ENCODE measurements around the gene P2RY11. TPM values are rescaled to one million over a fixed set of nuclear protein-coding genes. Genes with fewer than 3 reads are reported as not detected.

P2RY11 gene
- total and polyA plus RNA-seq, 4 donors: 0.68 to 5.3 (median 3.7) TPM

- Histone ChIP-seq H3K9me3 (ENCODE audit: control insufficient read depth in 4 of 4, low read length in 3 of 4) (no peaks in the 10 kb centered on the region), H3K27ac (ENCODE audit: low read depth in 1 of 2, low read length in 2 of 2) (no peak overlapping the region), H3K27me3 (ENCODE audit: control insufficient read depth in 4 of 4, insufficient read depth in 4 of 4, low read length in 3 of 4) (no peaks in the 10 kb centered on the region), H3K4me1 (ENCODE audit: control insufficient read depth in 4 of 4, insufficient read depth in 4 of 4, low read length in 3 of 4) (peaks cover 4 to 30% (median 17%) of the 10 kb centered on the region in 4 donors), H3K9ac (ENCODE audit: low read depth in 1 of 2, low read length in 2 of 2) (no peak overlapping the region), H3K4me3 (ENCODE audit: low read depth in 1 of 3, low read length in 3 of 3) (no peak overlapping the region), H3K36me3 (ENCODE audit: control insufficient read depth in 4 of 4, insufficient read depth in 3 of 4, low read depth in 1 of 4, low read length in 3 of 4) (peaks cover 0 to under 1% (median under 1%) of the 10 kb centered on the region in 4 donors)
- DNase-seq (ENCODE audit: low spot score): no peak
- TF ChIP-seq GABPA (IDR thresholded peaks at IDR 0.05 in 1 of 2, conservative IDR thresholded peaks at IDR 0.05 in 1 of 2) (no peak), FOXA1 (IDR thresholded peaks at IDR 0.05) (no peak), JUND (IDR thresholded peaks at IDR 0.05) (no peak), RXRA (IDR thresholded peaks at IDR 0.05) (no peak), HNF4G (IDR thresholded peaks at IDR 0.05) (no peak), YY1 (IDR thresholded peaks at IDR 0.05) (no peak), FOXA2 (IDR thresholded peaks at IDR 0.05) (no peak), RAD21 (IDR thresholded peaks at IDR 0.05) (no peak), NR2F2 (IDR thresholded peaks at IDR 0.05) (no peak), HNF4A (conservative IDR thresholded peaks at IDR 0.05) (no peak), ATF3 (IDR thresholded peaks at IDR 0.05) (no peak), SP1 (IDR thresholded peaks at IDR 0.05) (no peak)
- TF ChIP-seq, protein P1, sequence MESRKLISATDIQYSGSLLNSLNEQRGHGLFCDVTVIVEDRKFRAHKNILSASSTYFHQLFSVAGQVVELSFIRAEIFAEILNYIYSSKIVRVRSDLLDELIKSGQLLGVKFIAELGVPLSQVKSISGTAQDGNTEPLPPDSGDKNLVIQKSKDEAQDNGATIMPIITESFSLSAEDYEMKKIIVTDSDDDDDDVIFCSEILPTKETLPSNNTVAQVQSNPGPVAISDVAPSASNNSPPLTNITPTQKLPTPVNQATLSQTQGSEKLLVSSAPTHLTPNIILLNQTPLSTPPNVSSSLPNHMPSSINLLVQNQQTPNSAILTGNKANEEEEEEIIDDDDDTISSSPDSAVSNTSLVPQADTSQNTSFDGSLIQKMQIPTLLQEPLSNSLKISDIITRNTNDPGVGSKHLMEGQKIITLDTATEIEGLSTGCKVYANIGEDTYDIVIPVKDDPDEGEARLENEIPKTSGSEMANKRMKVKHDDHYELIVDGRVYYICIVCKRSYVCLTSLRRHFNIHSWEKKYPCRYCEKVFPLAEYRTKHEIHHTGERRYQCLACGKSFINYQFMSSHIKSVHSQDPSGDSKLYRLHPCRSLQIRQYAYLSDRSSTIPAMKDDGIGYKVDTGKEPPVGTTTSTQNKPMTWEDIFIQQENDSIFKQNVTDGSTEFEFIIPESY (IDR thresholded peaks at IDR 0.05): no peak
- TF ChIP-seq, protein P2, sequence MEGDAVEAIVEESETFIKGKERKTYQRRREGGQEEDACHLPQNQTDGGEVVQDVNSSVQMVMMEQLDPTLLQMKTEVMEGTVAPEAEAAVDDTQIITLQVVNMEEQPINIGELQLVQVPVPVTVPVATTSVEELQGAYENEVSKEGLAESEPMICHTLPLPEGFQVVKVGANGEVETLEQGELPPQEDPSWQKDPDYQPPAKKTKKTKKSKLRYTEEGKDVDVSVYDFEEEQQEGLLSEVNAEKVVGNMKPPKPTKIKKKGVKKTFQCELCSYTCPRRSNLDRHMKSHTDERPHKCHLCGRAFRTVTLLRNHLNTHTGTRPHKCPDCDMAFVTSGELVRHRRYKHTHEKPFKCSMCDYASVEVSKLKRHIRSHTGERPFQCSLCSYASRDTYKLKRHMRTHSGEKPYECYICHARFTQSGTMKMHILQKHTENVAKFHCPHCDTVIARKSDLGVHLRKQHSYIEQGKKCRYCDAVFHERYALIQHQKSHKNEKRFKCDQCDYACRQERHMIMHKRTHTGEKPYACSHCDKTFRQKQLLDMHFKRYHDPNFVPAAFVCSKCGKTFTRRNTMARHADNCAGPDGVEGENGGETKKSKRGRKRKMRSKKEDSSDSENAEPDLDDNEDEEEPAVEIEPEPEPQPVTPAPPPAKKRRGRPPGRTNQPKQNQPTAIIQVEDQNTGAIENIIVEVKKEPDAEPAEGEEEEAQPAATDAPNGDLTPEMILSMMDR (IDR thresholded peaks at IDR 0.05; ENCODE audit: low read depth, low read length, missing input control): no peak
- TF ChIP-seq, protein P3, sequence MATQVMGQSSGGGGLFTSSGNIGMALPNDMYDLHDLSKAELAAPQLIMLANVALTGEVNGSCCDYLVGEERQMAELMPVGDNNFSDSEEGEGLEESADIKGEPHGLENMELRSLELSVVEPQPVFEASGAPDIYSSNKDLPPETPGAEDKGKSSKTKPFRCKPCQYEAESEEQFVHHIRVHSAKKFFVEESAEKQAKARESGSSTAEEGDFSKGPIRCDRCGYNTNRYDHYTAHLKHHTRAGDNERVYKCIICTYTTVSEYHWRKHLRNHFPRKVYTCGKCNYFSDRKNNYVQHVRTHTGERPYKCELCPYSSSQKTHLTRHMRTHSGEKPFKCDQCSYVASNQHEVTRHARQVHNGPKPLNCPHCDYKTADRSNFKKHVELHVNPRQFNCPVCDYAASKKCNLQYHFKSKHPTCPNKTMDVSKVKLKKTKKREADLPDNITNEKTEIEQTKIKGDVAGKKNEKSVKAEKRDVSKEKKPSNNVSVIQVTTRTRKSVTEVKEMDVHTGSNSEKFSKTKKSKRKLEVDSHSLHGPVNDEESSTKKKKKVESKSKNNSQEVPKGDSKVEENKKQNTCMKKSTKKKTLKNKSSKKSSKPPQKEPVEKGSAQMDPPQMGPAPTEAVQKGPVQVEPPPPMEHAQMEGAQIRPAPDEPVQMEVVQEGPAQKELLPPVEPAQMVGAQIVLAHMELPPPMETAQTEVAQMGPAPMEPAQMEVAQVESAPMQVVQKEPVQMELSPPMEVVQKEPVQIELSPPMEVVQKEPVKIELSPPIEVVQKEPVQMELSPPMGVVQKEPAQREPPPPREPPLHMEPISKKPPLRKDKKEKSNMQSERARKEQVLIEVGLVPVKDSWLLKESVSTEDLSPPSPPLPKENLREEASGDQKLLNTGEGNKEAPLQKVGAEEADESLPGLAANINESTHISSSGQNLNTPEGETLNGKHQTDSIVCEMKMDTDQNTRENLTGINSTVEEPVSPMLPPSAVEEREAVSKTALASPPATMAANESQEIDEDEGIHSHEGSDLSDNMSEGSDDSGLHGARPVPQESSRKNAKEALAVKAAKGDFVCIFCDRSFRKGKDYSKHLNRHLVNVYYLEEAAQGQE (IDR thresholded peaks at IDR 0.05): no peak
- TF ChIP-seq, protein P4, sequence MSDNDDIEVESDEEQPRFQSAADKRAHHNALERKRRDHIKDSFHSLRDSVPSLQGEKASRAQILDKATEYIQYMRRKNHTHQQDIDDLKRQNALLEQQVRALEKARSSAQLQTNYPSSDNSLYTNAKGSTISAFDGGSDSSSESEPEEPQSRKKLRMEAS (IDR thresholded peaks at IDR 0.05): no peak
- 67% methylated on average over 9 of the region's 9 CpGs for WGBS
Measured at GRCh38 chr19:10083911-10084310, 27.6 kb upstream of the P2RY11 start.

DNA sequence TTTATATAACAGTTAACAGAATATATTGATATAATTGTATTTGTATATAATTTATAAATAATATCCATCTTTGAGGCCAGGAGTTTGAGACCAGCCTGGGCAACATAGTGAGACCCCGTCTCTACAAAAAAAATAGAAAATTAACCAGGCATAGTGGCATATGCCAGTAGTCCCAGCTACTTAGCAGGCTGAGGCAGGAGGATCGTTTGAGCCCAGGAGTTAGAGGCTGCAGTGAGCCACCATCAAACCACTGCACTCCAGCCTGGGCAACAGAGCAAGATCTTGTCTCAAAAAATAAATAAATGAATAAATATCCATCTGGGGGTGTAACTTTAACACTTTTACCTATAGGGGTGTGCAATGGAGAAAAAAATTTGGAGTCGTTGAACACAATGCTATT lies 26.7 kb upstream of the P2RY11 start:
- Histone ChIP-seq H3K9ac (ENCODE audit: low read depth in 1 of 2, low read length in 2 of 2) (no peak overlapping the region), H3K27ac (ENCODE audit: low read depth in 1 of 2, low read length in 2 of 2) (peak overlapping the region in 1 of 2 donors; percentile 95), H3K9me3 (ENCODE audit: control insufficient read depth in 4 of 4, low read length in 3 of 4) (no peaks in the 10 kb centered on the region), H3K36me3 (ENCODE audit: control insufficient read depth in 4 of 4, insufficient read depth in 3 of 4, low read depth in 1 of 4, low read length in 3 of 4) (peaks cover 0 to 9% (median 8%) of the 10 kb centered on the region in 4 donors), H3K27me3 (ENCODE audit: control insufficient read depth in 4 of 4, insufficient read depth in 4 of 4, low read length in 3 of 4) (no peaks in the 10 kb centered on the region), H3K4me1 (ENCODE audit: control insufficient read depth in 4 of 4, insufficient read depth in 4 of 4, low read length in 3 of 4) (peaks cover 0 to 32% (median 22%) of the 10 kb centered on the region in 4 donors), H3K4me3 (ENCODE audit: low read depth in 1 of 3, low read length in 3 of 3) (no peak overlapping the region)
- no peak for DNase-seq (ENCODE audit: low spot score)
- 76% methylated on average over 3 of the region's 3 CpGs for WGBS
- TF ChIP-seq ATF3 (IDR thresholded peaks at IDR 0.05) (no peak), FOXA2 (IDR thresholded peaks at IDR 0.05) (no peak), EGR1 (IDR thresholded peaks at IDR 0.05; ENCODE audit: low read depth in 2 of 2) (no peak), NR2F2 (IDR thresholded peaks at IDR 0.05) (no peak), YY1 (IDR thresholded peaks at IDR 0.05) (no peak), SP1 (IDR thresholded peaks at IDR 0.05) (no peak), TAF1 (conservative IDR thresholded peaks at IDR 0.05) (no peak), RXRA (IDR thresholded peaks at IDR 0.05) (no peak), JUND (IDR thresholded peaks at IDR 0.05) (no peak), HNF4A (conservative IDR thresholded peaks at IDR 0.05) (no peak), FOXA1 (IDR thresholded peaks at IDR 0.05) (no peak)
- TF ChIP-seq, protein P4 (IDR thresholded peaks at IDR 0.05): no peak
- TF ChIP-seq, protein P2 (IDR thresholded peaks at IDR 0.05; ENCODE audit: low read depth, low read length, missing input control): no peak
- TF ChIP-seq, protein P1 (IDR thresholded peaks at IDR 0.05): no peak

Measured in liver (tissue), 9 donors.